Muscle layer of colon (tissue), 2 donors: Measurements from ENCODE around the gene CCDC92B.
"Not testable (repeated sequence)": the region's sequence is repeated elsewhere in the genome, so short reads cannot be mapped to it uniquely, and the experiment has no call there.

ENCODE experiments used
- H3K27ac ChIP-seq: one replicate; pipeline ENCODE4 v1.7.0; 2013; ENCODE audit warnings: low read depth, mild to moderate bottlenecking, low read length, moderate library complexity
- H3K27me3 ChIP-seq, 2 donors: one replicate each; pipeline ENCODE4 v1.7.0; 2013; ENCODE audit warnings: low read length in 2 of 2, mild to moderate bottlenecking in 2 of 2; ENCODE audit not compliant: insufficient read depth in 2 of 2, control insufficient read depth in 1 of 2
- H3K36me3 ChIP-seq: one replicate; pipeline ENCODE4 v1.7.0; 2013; ENCODE audit warnings: mild to moderate bottlenecking, low read length; ENCODE audit not compliant: insufficient read depth
- H3K4me1 ChIP-seq: one replicate; pipeline ENCODE4 v1.7.0; 2013; ENCODE audit warnings: mild to moderate bottlenecking, low read length; ENCODE audit not compliant: insufficient read depth
- H3K4me3 ChIP-seq, 2 donors: one replicate each; pipeline ENCODE4 v1.7.0; 2013; ENCODE audit warnings: low read length in 2 of 2, low read depth in 1 of 2, mild to moderate bottlenecking in 1 of 2, moderate library complexity in 1 of 2
- H3K9ac ChIP-seq: one replicate; pipeline ENCODE4 v1.7.0; 2013; ENCODE audit warnings: low read length
- H3K9me3 ChIP-seq: one replicate; pipeline ENCODE4 v1.7.0; 2013; ENCODE audit warnings: mild to moderate bottlenecking, low read length
- donor health status: abdominal sarcoma.
- donor health status: Adenocarcinoma of cecum.

The CCDC92B gene

DNA sequence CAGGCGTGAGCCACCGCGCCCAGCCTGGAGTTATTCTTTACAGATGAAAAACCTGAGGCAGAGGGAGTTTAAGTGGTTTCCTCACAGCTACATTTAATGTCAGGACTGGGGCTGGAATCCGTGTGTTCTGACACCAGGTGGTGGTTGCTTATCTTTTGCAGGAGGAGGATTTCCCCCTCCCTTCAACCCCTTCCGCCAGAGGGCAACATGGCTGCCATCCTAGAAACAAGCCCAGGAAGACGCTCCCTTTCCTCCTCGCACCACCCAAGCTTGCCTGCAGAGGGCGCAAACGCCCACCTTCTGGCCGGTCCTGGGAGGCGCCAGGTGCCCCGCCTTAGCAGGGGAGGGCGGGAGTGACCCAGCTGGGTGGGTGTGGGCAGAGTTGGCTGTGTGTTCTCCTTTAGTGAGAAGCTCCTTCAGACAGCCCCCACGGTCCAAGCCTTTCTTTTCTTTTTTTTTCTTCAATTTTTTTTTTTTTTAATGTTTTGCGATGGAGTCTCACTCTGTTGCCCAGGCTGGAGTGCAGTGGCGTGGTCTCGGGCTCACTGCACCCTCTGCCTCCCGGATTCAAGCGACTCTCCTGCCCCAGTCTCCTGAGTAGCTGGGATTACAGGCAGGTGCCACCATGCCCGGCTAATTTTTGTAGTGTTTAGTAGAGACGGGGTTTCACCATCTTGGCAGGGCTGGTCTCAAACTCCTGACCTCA lies 36.9 kb upstream of the CCDC92B start:
- H3K27ac ChIP-seq: no peak overlapping the region
- no peaks in the 10 kb centered on the region for H3K27me3 ChIP-seq
- no peak overlapping the region for H3K4me3 ChIP-seq
- H3K9me3 ChIP-seq: no peaks in the 10 kb centered on the region
- H3K4me1 ChIP-seq: no peaks in the 10 kb centered on the region
- no peaks in the 10 kb centered on the region for H3K36me3 ChIP-seq
- no peak overlapping the region for H3K9ac ChIP-seq

DNA sequence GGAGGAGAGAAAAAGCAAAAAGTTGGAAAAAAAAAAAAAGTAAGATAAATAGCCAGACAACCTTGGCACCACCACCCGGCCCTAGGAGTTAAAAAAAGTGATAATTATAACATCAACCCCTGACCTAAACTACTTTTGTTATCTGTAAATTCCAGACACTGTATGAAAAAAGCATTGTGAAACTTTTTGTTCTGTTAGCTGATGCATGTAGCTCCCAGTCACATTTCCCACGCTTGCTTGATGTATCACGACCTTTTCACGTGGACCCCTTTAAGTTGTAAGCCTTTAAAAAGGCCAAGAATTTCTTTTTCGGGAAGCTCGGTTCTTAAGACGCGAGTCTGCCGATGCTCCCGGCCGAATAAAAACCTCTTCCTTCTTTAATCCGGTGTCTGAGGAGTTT lies 35.9 kb upstream of the CCDC92B start:
- H3K27ac ChIP-seq, H3K27me3 ChIP-seq, H3K4me3 ChIP-seq, H3K9ac ChIP-seq, H3K36me3 ChIP-seq, H3K9me3 ChIP-seq, H3K4me1 ChIP-seq: not testable (repeated sequence)

DNA sequence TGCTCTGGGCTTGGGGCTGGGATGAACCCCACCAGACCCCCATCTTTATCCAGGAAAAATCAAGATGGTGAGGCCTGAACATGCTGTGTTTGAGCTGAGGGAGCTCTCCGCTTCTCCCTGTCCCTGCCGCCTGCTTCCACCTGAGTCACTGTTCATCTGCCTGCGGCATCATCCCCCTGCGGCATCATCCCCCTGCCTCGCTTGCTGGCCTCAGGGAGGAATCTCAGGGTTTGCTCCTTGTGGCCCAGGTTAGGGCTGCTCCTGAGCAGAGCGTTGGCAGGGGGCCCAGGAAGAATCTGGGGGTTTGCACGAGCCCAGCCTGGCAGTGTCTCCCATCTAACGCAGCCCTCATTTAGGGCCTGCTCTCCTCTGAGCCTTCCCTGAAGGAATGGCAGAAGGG lies 35.4 kb upstream of the CCDC92B start:
- H3K27me3 ChIP-seq: peaks cover 0 to 5% of the 10 kb centered on the region in 2 donors
- no peaks in the 10 kb centered on the region for H3K4me1 ChIP-seq
- no peaks in the 10 kb centered on the region for H3K9me3 ChIP-seq
- H3K9ac ChIP-seq: no peak overlapping the region
- H3K27ac ChIP-seq: no peak overlapping the region
- no peak overlapping the region for H3K4me3 ChIP-seq
- no peaks in the 10 kb centered on the region for H3K36me3 ChIP-seq

DNA sequence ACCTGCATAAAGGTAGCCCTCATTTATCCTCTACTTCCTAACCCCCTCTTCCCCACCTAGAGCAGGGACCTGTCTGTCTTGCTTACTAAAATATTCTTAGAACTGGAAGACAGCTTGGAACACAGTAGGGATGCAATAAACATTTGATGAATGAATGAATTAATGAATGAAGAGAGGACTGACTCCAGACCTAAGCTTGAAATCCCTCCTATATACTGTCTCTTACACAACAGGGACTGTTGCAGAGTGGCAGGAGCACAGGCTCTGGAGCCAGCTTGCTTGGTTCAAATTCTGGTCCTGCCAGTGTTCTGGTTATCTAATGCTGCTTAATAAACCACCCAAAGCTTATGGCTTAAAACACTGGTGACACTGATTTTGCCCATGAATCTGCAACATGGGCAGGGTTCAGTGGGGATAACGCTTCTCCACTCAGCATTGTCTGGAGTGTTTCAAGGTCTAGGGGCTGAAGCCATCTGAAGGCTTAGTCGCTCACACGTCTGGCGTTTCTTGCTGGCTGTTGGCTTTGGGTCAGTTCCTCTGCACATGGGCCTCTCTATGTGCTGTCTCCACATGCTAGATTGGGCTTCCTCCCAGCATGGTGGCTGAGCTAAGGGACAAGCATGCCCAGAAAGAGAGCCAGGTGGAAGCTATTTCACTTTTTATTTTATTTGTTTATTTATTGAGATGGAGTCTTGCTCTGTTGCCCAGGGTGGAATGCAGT lies 34.0 kb upstream of the CCDC92B start:
- H3K27me3 ChIP-seq: peaks cover 0 to 5% of the 10 kb centered on the region in 2 donors
- H3K4me1 ChIP-seq: no peaks in the 10 kb centered on the region
- H3K36me3 ChIP-seq: no peaks in the 10 kb centered on the region
- H3K27ac ChIP-seq: no peak overlapping the region
- no peak overlapping the region for H3K9ac ChIP-seq
- H3K9me3 ChIP-seq: no peaks in the 10 kb centered on the region
- H3K4me3 ChIP-seq: no peak overlapping the region

DNA sequence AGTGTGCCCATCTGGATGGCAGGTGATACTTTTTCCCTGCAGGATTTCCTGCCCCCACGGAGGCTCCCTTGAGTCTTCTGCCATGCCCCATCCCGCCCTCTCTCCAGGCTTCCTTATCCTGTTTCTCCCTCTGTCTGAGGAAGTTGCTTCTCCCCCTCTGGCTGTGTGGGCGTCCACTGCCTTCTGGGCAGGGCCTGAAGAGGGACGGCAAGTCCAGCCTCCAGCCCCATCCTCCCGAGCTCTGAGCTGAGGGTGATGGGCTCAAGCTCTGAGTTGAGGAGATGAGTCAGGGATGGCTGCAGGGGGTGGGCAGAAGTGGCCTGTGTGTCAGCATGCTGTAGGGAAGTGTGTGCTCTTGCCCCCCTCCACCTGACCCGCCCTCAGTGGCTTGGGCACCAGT lies 32.6 kb upstream of the CCDC92B start:
- Histone ChIP-seq H3K4me1 (no peaks in the 10 kb centered on the region), H3K9ac (no peak overlapping the region), H3K9me3 (no peaks in the 10 kb centered on the region), H3K27me3 (peaks cover 3 to 12% of the 10 kb centered on the region in 2 donors), H3K27ac (no peak overlapping the region), H3K4me3 (no peak overlapping the region), H3K36me3 (no peaks in the 10 kb centered on the region)

DNA sequence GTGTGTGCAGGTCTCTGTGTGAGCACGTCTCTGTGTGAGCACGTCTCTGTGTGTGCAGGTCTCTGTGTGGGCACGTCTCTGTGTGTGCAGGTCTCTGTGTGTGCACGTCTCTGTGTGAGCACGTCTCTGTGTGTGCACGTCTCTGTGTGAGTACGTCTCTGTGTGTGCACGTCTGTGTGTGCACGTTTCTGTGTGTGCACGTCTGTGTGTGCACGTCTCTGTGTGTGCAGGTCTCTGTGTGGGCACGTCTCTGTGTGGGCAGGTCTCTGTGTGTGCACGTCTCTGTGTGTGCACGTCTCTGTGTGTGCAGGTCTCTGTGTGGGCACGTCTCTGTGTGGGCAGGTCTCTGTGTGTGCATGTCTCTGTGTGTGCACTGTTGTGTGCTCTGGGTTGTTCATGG lies 32.1 kb upstream of the CCDC92B start:
- H3K9ac ChIP-seq, H3K4me1 ChIP-seq, H3K9me3 ChIP-seq, H3K27ac ChIP-seq, H3K36me3 ChIP-seq, H3K4me3 ChIP-seq: not testable (repeated sequence)
- peaks cover 6 to 15% of the 10 kb centered on the region in 2 donors for H3K27me3 ChIP-seq

DNA sequence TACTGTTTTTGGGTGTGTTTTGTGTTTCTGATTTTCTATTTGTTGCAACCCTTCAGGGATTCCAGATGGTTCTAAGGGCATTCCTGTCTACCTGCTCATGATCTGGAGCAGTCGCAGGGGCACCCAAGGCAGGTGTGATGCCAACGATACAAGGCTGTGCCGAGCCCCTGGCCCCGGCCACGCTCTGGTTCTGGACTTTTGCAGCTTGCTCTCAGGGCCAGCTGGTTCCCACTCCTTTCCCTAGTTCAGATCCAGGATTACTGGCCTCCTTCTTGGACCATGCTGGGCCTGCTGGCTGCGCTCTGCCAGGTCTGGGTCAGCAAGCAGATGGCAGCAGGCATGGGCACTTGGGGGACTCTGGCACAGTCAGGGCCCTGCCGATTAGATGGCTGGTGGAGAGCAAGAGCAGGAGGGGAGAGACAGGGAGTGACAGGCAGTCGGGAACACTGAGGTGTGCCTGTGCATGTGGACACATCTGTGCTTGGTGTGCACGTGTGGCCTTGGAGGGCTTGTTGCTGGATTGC lies 31.5 kb upstream of the CCDC92B start:
- Histone ChIP-seq H3K9ac (no peak overlapping the region), H3K9me3 (no peaks in the 10 kb centered on the region), H3K27me3 (peaks cover 6 to 19% of the 10 kb centered on the region in 2 donors), H3K4me1 (no peaks in the 10 kb centered on the region), H3K36me3 (no peaks in the 10 kb centered on the region), H3K4me3 (no peak overlapping the region), H3K27ac (no peak overlapping the region)

DNA sequence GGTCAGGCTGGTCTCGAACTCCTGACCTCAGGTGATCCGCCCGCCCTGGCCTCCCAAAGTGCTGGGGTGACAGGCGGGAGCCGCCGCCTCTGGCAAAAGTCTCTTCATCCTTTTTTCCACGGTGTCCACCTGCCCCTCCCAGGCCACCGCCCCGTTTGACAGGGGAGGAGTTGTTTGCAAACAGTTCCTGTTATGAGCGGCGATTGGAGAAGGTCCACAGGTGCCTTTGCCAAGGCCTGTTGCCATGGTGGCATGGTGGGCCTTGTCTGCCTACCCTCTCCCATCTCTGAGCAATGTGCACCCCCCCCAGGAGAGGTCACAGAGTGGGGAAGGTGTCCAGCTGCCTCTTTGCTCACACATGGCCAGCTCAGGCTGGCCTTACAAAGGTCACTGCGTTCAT lies 30.8 kb upstream of the CCDC92B start:
- no peaks in the 10 kb centered on the region for H3K9me3 ChIP-seq
- no peaks in the 10 kb centered on the region for H3K4me1 ChIP-seq
- H3K9ac ChIP-seq: no peak overlapping the region
- no peaks in the 10 kb centered on the region for H3K36me3 ChIP-seq
- peaks cover 6 to 23% of the 10 kb centered on the region in 2 donors for H3K27me3 ChIP-seq
- no peak overlapping the region for H3K4me3 ChIP-seq
- H3K27ac ChIP-seq: no peak overlapping the region

DNA sequence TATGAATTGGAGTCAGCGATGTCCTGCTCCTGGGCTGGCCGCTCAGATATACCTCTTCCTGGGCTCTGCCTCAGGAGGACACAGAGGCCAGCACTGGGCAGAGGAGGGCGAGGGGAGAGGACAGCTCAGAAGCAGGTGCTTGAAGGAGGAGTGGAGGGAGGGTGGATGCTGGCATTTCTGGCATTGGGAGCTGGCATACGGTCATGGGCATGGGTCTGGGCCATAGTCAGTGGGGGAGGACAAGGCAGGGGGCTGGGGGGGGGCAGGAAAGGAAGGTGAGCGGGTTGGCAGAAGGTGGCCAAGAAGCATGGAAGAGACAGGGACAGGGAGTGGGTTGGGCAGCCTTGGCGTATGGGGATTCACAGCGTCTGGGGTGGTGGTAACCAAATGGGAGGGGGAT lies 30.1 kb upstream of the CCDC92B start:
- Histone ChIP-seq H3K4me3 (no peak overlapping the region), H3K9ac (no peak overlapping the region), H3K9me3 (no peaks in the 10 kb centered on the region), H3K27me3 (peaks cover 6 to 23% of the 10 kb centered on the region in 2 donors), H3K27ac (no peak overlapping the region), H3K4me1 (no peaks in the 10 kb centered on the region), H3K36me3 (no peaks in the 10 kb centered on the region)

DNA sequence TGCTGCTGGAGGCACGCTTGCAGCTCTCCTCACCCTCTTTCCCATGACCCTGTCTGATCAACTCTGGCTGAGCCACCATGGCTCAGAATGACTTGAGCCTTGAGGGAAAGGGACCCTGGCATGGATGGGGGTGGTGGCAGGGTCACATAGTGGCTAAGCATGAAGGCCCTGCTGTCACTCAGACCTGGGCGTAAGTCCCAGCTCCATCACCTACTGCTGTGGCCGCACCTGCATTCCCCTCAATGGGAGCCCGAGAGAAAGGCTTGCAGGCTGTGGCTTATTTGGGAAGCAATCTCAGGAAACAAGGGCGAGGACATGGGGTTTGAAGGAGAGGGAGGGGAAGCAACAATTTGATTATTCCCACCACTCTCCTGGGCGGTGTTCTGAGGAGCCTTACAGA lies 29.0 kb upstream of the CCDC92B start:
- H3K27me3 ChIP-seq: peaks cover 6 to 23% of the 10 kb centered on the region in 2 donors
- H3K9me3 ChIP-seq: no peaks in the 10 kb centered on the region
- no peaks in the 10 kb centered on the region for H3K36me3 ChIP-seq
- H3K4me1 ChIP-seq: no peaks in the 10 kb centered on the region
- H3K4me3 ChIP-seq: no peak overlapping the region
- H3K9ac ChIP-seq: no peak overlapping the region
- H3K27ac ChIP-seq: no peak overlapping the region

DNA sequence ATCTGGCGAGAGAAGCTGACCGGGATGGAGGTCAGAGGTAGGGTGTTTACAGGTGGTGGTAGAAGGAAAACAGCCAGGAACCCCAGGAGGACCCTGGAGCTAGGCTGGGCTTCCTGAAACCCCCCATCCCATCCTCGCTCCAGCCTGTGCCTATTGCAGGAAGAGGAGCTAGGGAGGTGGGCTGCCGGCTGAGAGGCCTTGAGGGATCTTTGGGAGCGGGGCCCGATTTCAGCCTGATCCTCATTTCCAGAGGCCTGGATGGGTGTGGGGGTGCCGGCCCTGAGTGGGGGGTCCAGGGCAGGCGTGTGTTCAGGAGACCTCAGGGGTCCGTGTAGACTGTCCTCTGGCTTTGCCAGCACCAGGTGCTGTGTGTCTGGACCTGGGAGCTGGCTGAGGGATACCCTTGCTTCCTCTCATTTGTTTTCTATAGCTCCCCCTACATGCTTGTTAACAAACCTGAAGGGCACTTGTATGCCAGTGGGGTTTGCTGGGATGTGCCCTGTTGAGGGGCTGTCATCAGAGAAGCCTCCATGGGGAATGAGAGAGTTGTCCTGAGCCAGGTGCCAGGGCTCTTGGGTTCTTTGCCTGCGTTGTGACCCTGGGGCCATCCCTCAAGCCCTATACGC lies 27.9 kb upstream of the CCDC92B start:
- no peak overlapping the region for H3K4me3 ChIP-seq
- no peak overlapping the region for H3K9ac ChIP-seq
- H3K27me3 ChIP-seq: peaks cover 6 to 23% of the 10 kb centered on the region in 2 donors

More for the DNA sequence above, 27.9 kb upstream of the CCDC92B start:
- no peaks in the 10 kb centered on the region for H3K36me3 ChIP-seq
- H3K4me1 ChIP-seq: no peaks in the 10 kb centered on the region
- H3K9me3 ChIP-seq: no peaks in the 10 kb centered on the region
- no peak overlapping the region for H3K27ac ChIP-seq
